Right ventricle myocardium inferior (tissue), 1 donor: Measurements from ENCODE around the gene CHGA. TPM values are rescaled to one million over a fixed set of nuclear protein-coding genes. Genes with fewer than 3 reads are reported as not detected.
A peak's percentile ranks its signal among the peaks of the same experiment; 100 is the strongest.

Source experiments
- ATAC-seq: fragments of 200-7000 bp; cut with Tn5 transposase; one replicate; pipeline ENCODE4 v1.9.1; 2020; ENCODE audit warnings: mild to moderate bottlenecking, moderate library complexity
- DNase-seq: peaks from one replicate; pipeline ENCODE4 v3.0.0; 2021; ENCODE audit errors: missing footprints
- intact Hi-C: fragments of 100-400 bp; cut with DNase I; formaldehyde crosslinking; loops from one replicate; pipeline ENCODE4 v1.11.0; 2022
- long read RNA-seq: library from polyadenylated mRNA; unstranded; transcript quantifications from one replicate; pipeline ENCODE4 v2.0.0, GENCODE V29; 2021
- total RNA-seq: library from RNA; stranded (reverse); fragmentation: NEBNext Ultra II Directional; extraction: Animal tissue kit (Norgen Biotek cat#: 25700); gene quantifications from one replicate; pipeline ENCODE4 v1.2.1, GENCODE V29; 2021
- donor health status: DM: no; HTN: yes; CAD: no; lungs with severe emphysema.

CHGA gene
- not detected for total RNA-seq
- long read RNA-seq, result 0 reads

GRCh38 chr14:92922883-92923743 lies at the start of gene CHGA:
Gene CHGA (plus strand): TSS chr14:92923150. CDS start chr14:92923360, 210 bp downstream.
- ATAC-seq (peak; percentile 74), DNase-seq (peak; percentile 79)
- intact Hi-C loops, result no loop called here

GRCh38 chr14:92874962-92875661 lies 47.8 kb upstream of the CHGA start:
- intact Hi-C loops, result no loop called here
- DNase-seq (no peak), ATAC-seq (no peak)

- ATAC-seq (peak; percentile 89), DNase-seq (peak; percentile 73)
- intact Hi-C loops, result no loop called here
These were observed 45.1 kb upstream of the CHGA start for GRCh38 chr14:92877757-92878431.

GRCh38 chr14:92880351-92880750 lies 42.6 kb upstream of the CHGA start:
- intact Hi-C loops, result loop anchor here (2.0 to 5.0 kb wide), 2 partner anchors 72 to 258 kb away; no protein-coding TSS in a partner anchor
- ATAC-seq, result no peak

GRCh38 chr14:92880851-92881250 lies 42.1 kb upstream of the CHGA start:
- ATAC-seq, result peak; percentile 43
- intact Hi-C loops, result loop anchor here (2.0 to 5.0 kb wide), 2 partner anchors 71 to 258 kb away; no protein-coding TSS in a partner anchor
- no peak for DNase-seq

More at GRCh38 chr14:92880351-92880750, 42.6 kb upstream of the CHGA start:
- DNase-seq, result no peak

- no peak for ATAC-seq
- intact Hi-C loops, result loop anchor here (5.0 kb wide), 1 partner anchor 69 kb away; no protein-coding TSS in a partner anchor
These were observed 39.9 kb upstream of the CHGA start for GRCh38 chr14:92883066-92883465.

GRCh38 chr14:92884410-92884809 lies 38.5 kb upstream of the CHGA start:
- DNase-seq, result no peak
- intact Hi-C loops, result loop anchor here (5.0 kb wide), 1 partner anchor 68 kb away; no protein-coding TSS in a partner anchor
- no peak for ATAC-seq

More at GRCh38 chr14:92883066-92883465, 39.9 kb upstream of the CHGA start:
- no peak for DNase-seq

- no peak for ATAC-seq
- intact Hi-C loops, result no loop called here
- DNase-seq, result no peak
These were observed 37.5 kb upstream of the CHGA start for GRCh38 chr14:92885279-92886061.

GRCh38 chr14:92886337-92886736 lies 36.6 kb upstream of the CHGA start:
- DNase-seq (no peak), ATAC-seq (no peak)
- intact Hi-C loops, result no loop called here

- no peak for ATAC-seq
- intact Hi-C loops, result no loop called here
These were observed 35.8 kb upstream of the CHGA start for GRCh38 chr14:92887157-92887556.

GRCh38 chr14:92888896-92889295 lies 34.1 kb upstream of the CHGA start:
- intact Hi-C loops, result no loop called here
- DNase-seq, result no peak
- ATAC-seq, result no peak

More at GRCh38 chr14:92887157-92887556, 35.8 kb upstream of the CHGA start:
- no peak for DNase-seq

- intact Hi-C loops, result no loop called here
- no peak for DNase-seq
- no peak for ATAC-seq
These were observed 31.9 kb upstream of the CHGA start for GRCh38 chr14:92890830-92891588.

- no peak for ATAC-seq
- no peak for DNase-seq
- intact Hi-C loops, result no loop called here
These were observed 30.4 kb upstream of the CHGA start for GRCh38 chr14:92892589-92892988.

GRCh38 chr14:92895352-92895878 lies 27.5 kb upstream of the CHGA start:
- intact Hi-C loops, result no loop called here
- no peak for ATAC-seq
- DNase-seq, result no peak

- no peak for ATAC-seq
- DNase-seq, result no peak
- intact Hi-C loops, result no loop called here
These were observed 24.9 kb upstream of the CHGA start for GRCh38 chr14:92897922-92898565.

- intact Hi-C loops, result no loop called here
- ATAC-seq (no peak), DNase-seq (no peak)
These were observed 24.3 kb upstream of the CHGA start for GRCh38 chr14:92898566-92899131.

- intact Hi-C loops, result no loop called here
- ATAC-seq (no peak), DNase-seq (no peak)
These were observed 22.3 kb upstream of the CHGA start for GRCh38 chr14:92900660-92901059.
